Epidermal melanocyte (primary cell): ENCODE measurements around the gene DOCK1.
"Not testable (repeated sequence)": the region's sequence is repeated elsewhere in the genome, so short reads cannot be mapped to it uniquely, and the experiment has no call there.

Source experiments
- DNase-seq: peaks from one replicate; pipeline ENCODE4 v3.0.0; 2011; ENCODE audit warnings: low spot score; ENCODE audit not compliant: insufficient read length

DOCK1 gene

DNA sequence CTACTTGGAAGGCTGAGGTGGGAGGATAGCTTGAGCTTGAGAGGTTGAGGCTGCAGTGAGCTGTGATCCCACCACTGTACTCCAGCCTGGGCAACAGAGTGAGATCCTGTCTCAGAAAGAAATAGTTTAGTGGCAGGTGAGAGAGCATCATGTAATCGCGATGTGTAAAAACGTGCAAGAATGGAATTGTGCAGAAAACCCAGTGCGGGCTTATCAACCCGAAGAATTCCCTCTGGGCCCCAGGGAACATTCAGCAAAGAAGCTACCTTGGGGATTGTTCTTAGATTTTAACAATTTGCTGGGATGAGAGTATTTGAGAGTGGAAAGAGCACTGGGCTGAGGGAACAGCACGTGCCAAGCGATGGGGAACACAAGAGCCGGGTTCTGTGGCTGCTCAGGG, 398.5 kb downstream of the DOCK1 start:
- no peak for DNase-seq

DNA sequence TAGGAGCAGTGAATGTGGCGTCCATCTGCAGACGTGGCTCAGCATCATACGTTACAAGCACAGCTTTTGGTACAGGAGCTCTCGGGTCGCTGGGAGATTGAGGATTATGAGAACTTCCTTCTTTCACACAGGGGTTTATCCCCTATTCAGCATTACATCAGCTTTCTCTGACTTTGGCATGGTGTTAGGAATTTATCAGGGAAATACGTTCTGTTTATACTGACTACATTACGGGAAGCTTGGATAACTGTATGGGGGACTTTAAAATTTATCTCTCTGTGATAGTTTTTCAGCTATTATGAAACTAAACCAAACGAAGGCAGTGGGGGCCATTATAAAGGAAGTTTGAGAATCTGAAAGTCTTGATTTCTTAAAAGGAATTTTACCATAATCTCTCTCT, 401.3 kb downstream of the DOCK1 start:
- DNase-seq = no peak

DNA sequence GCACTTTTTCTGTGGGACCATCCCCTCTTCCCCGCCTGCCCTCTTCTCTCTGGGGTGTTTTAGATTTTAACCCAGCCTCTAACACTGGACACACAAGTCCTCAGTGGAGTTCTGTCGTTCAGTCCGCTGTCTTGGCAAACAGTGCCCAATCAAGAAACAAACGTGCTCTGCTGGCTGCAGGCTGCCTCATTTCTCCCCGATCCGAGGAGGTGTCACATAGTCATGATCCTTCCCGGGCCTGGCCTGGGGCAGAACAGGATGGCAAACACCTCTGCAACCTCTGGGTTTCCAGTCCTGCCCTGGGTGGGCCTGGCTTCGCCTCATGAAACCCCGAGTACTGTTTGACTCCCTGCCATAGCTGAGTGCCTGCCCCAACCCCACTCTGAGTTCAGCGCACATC, 402.1 kb downstream of the DOCK1 start:
- no peak for DNase-seq

DNA sequence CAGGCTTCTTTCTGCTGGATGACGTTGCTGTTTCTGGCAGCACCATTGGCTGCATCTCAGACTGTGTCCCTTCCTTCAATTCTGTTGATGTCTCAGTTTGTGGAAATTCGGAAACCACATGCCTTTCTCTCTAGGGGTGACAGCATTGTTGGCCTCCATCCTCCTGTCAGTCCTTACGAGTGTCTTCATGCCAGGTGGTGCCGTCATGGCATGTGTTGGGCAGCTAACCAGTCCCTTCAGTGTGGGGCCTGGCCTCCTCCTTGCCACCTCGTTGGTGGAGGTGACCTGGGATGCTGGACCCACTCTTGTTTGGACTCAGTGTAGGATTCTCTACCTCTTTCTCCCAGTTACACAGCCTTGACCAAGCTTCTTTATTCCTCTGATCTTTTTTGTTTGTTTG, 402.8 kb downstream of the DOCK1 start:
- DNase-seq = no peak

DNA sequence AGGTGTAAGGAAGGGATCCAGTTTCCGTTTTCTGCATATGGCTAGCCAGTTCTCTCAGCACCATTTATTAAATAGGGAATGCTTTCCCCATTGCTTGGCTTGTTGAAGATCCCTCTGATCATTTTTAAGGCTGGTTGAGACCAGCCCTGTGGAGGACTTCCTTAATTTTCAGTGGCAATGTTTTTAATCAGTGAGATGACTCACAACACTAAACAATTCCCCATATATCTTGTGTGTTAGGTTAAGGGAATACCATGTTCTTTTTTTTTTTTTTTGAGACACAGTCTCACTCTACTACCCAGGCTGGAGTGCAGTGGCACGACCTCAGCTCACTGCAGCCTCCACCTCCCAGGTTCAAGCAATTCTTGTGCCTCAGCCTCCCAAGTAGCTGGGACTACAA, 404.4 kb downstream of the DOCK1 start:
- not testable (repeated sequence) for DNase-seq

DNA sequence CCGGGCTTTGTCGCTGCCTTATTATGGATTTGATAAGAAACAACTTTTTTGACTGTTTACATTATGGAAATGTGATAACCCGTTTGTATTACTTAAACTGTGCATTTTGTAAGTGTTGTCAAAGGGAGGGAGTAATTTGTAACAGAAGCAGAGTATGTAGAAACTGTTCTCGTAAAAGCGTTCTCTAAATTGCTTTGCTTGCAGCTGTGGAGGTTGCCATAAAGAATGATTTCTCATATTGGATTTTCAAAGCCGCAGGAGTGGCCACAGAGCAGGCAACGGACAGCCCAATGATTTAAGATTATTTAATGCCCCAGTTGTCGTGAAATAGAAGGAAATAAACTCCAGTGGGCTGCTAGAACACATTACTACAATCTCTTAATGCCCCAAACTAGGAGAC, 405.2 kb downstream of the DOCK1 start:
- no peak for DNase-seq

DNA sequence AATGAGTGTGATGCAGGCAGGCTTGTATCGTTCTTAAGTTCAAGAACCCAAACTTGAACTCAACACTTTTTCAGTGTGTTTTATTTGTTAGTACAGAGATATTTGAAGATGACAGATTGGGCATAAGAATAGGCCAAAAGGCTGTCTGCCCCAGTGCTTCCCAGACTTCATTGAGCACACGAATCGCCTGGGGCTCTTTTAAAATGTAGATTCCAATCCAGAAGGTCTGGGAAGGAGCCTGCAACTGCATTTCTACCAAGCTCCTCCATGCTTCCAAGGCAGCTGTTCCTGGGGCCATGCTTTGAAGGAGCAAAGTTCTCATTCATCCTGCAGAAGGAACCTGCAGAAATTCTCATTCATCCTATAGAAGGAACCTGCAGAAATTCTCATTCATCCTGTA, 405.7 kb downstream of the DOCK1 start:
- DNase-seq = no peak

DNA sequence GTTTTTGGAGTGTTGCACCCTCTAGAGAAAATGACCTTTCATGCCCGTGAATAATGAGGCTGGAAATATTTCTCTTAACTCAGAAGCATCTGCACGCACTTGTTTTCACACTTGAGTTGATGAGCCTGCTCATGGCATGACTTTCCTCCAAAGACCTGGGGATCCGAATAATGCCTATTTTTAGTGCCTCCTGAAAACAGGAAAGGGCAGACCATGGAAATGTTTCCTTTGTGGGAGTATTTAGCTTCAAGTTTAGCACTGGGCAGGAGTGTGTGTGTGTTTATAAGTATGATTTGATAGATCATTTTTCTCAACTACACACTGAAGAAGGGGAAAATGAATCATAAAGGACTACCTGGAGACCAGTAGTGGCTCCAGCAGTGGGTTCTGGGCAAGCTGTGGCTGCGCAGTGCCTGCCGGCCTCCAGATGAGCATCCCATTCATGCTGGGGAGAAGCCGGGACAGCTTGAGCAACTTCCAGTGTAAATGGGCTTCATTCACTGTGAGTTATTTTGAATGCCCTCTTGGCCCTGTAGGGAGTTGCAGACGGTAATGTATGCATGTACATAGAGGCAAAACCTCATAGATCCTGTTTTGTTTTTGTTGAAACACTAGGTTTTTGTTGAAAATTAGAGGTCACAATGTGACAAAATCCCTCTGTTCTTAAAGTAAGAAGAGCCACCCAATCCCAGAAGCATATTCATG, 408.9 kb downstream of the DOCK1 start:
- no peak for DNase-seq

DNA sequence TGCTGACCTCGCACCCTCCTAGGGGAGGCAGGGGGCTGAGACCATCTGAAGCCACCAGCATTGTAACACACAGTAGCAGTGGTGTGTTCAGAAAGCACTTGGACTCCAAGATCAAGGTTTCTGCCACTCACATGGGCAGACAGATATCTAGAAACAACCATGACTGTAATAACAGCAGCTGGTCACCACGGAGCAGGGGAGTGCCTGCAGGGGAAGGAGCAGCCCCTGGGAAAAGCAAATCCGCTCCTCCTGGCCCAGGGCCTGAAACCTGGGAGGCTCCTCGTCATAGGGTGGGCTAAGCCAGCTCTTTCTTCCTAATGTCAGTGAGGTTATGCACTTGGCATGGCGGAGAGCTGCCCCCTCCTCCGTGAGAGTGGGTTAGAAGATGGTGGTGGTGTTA, 409.6 kb downstream of the DOCK1 start:
- DNase-seq = no peak

DNA sequence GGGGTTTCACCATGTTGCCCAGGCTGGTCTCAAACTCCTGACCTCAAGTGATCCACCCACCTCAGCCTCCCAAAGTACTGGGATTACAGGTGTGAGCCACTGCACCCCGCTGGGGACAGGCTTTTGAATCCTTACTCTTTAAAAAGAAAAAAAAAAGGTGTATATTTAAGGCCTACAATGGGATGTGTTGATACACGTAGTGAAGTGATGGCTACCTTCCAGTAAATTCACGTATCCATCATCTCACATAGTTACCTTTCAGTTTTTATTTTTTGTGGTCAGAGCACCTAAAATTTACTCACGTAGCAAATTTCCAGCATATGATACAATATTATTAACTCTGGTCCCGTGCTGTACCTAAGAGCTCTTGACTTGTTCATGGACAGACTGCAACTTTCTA, 410.7 kb downstream of the DOCK1 start:
- no peak for DNase-seq

DNA sequence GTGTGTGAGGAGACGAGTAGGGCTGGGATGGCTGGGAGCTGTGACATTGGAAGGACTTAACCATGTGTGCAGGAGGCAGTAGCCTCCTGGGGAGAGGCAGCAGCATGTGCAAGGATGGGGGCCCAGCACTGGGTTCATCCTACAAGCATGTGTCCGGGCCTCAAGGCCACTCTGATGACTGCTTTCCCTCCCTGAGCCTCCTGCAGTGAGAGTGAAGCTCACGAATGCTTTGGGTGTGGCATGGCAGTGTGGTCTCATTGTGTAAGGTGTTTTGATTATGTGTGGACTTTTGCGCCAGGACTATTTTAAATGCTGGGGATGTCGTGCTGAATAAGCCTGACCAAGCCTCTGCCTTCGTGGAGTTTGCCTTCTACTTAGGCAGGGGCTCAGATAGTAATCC, 413.2 kb downstream of the DOCK1 start:
- no peak for DNase-seq

DNA sequence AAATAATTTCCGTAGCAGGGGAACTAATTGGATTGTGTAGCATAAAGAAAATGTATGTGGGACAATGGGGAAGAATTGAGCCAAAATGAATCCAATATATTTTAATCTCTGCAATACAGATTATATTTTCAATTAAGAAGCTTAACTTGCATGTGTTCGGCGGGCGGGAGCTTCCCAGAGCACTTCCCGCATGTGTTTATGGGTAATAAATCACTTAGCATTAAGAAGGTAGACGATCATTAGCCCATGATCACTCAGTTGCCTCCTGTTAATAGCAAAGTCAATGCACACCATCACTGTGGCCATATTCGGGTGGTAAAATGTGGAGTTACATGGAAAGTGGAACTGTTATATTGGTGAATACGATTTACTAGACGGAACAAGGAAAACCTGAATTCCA, 414.0 kb downstream of the DOCK1 start:
- DNase-seq = no peak

DNA sequence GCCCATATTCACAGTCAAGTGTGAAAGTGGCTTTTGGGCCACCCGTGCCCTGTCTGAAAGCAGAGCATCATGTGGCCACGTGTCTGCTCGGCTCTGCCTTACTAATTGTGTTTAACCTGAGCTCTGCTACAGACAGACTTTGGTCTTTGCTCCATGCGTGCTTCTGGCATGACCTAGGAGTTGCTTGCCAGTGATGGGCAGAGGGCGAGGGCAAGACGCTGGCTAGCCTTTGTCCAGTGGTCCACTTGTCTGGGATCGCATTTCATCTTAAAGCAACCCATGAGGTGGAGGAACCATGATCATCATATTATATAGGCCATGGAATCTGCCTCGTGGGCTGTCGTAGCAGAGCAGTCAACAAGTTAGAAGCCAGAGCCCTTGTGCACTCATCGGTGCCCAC, 414.5 kb downstream of the DOCK1 start:
- no peak for DNase-seq

DNA sequence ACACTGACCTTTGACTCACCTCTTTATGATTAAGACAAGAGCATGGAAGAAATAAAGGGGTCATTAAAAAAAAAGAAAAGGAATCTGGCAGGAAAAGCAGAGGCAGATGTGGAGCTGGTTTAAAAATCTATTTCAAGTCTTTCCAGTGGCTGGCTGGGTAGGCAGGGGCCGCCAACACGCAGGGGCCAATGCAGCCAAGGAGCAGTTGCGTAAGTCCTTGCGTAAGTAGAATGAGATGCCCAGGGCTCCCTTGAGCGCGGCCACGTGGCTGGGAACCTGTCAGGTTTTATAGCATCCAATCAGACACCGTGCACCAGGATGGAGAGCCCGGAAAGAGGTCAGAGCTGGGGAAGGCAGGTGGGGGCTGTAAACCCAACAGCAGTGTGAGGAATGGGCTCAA, 414.9 kb downstream of the DOCK1 start:
- DNase-seq = no peak

DNA sequence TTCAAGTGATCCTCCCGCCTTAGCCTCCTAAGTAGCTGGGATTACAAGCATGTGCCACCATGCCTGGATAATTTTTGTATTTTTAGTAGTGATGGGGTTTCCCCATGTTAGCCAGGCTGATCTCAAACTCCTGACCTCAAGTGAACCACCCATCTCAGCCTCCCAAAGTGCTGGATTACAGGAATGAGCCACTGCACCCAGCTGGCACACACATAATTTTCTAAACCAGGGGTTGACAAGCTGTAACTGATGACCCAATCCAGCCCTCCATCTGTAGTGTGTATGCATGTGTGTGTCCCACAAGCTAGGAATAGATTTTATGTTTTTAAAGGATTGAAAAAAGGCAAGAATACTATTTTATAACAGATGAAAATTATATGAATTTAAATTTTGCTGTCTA, 417.1 kb downstream of the DOCK1 start:
- DNase-seq = no peak

DNA sequence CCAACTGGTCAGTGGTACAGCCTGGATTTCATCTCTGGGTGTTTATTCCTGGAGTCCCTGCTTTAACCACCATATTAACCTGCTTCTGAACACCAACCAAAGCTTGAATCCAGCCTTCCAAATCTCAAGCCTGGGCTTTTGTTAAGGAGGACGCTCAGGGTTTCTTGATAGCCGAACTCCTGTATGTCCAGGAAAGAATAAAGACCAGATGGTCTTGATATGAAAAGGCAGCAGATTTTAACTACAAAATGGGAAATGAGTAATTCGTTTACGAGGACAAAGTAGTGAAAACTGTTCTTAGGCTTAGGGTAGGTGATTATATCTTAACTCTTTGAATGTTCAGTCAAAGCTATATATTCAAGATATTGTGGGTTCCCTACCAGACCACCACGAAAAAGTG, 420.3 kb downstream of the DOCK1 start:
- no peak for DNase-seq

DNA sequence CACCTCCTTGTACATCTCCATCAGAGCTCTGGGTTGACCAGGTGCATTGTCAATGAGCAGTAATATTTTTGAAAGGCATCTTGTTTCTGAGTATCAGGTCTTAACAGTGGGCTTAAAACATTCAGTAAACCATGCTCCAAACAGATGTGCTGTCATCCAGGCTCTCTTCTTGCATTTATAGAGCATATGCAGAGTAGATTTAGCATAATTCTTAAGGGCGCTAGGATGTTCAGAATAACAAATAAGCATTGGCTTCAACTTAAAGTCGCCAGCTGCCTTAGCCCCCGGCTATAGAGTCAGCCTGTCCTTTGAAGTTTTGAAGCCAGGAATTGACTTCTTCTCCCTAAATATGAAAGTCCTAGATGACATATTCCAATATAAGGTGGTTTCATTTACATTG, 421.7 kb downstream of the DOCK1 start:
- DNase-seq = no peak

DNA sequence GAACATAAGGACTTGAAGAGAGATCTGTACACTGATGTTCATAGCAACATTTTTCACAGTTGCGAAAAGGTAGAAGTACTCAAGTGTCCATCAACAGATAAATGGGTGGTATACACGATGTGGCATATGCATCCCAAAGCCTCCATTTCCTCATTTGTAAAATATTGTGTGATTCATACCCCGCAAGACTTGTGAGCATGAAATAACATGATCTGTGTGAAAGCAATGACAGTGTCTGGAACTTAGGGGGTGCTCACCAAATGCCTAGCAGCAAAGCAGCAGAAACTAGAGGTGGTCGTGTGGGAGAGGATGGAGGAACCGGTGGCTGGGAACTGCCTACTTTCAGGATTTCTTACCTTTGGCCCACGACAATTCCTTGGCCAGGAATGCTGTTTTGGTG, 426.5 kb downstream of the DOCK1 start:
- DNase-seq = no peak

DNA sequence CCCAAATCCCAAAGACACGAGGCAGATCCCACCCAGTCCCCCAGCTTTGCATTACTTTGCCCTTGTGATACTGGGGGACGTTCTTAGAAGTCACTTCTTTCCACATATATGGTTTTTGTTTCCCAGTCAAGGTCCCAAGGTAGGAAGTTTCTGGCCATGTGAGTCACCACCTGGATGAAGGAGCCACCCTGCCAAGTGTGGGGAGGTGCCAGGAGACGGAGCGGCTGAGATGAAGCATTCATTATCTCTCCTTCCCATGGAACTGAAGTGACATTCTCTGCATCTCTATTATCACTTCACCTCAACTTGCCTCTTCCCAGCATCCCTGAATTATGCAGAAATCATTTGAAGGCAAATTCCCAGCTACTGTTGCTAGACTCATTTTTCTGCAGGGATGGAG, 427.4 kb downstream of the DOCK1 start:
- no peak for DNase-seq

DNA sequence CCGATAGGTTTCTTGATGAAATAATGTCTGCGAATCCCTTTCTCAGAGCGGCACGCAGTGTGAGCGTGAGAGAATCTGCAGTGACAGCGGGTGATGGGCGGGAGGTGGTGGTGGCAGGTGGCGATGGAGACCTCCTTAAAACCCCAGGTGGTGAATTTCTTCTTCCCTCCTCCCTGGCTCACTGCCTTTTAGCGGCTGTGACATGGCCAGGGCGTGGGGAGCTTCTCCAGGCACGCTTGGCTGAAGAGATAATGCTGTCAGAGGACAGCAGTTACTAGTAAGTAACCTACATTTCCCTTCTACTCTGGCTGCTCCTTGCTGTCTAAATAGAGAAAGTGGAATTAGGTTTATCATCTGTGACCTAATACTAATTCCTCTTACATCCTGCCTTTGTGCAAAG, 432.6 kb downstream of the DOCK1 start:
- no peak for DNase-seq

DNA sequence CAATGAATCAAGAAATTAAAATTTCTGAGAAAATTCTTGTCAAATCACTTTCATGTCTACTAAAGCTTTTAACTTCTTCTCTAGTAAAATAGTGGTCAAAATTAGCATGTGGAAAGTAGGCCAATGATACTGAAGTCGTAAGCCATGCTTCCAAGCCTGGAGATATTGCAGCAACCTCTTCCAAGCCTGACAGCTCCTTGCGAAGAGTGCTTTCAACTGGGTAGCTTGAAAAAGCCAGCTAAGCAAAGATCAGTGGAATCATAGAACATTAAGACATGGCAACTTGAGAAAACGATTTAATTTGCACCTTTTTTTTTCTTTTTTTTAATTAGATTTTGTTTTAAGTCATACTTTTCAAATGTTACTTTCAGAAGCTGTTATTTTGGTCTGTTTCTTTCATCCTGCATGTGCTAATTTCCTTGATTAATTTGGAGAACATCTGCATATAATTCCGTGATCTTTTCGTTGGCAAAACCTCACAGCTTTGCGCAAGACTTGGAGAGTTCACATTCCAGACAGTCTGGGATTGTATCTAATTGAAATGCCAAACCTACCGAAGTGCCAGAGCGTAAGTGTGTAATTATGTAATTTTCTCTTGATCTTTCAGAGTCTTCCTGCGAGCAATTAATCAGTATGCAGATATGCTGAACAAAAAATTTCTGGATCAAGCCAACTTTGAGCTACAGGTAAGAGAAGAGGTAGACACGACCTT, 433.3 kb downstream of the DOCK1 start:
- no peak for DNase-seq

DNA sequence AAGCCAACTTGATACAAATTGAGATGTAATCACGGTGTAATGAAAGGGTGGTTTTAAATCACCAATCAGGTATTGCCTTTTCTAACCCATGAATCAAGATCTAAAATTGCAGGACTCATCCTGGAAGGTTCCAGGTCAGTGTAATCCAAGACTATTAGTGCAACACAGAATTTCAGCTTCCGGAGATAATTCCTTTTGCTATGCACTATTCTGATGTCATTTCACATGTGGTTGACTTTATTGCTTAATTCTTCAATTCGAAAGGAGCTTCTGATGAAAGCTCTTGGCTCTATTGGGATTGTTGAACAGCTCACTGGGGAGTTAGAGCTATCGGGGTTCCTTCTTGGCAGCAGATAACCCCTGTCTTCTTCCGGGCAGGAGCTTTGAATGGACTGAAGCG, 438.6 kb downstream of the DOCK1 start:
- no peak for DNase-seq

DNA sequence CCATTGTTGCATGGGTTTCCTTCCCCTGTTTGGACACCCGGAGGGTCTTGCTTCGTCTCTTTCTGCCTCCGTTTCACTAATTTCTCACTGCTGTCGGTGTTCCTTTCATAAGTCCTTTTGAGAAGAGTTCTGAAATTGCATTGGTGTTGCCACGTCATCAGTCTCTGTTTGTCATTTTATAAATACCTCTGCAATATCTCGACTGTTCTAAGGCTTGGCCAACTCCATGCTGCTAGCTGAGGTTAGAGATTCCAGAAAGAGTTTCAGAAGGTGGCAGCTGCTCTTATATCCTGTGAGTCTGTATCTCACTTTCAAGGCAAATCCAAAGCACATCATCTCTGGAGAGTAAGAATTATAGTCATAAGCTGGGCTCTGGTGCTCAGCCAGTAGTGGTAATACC, 439.1 kb downstream of the DOCK1 start:
- DNase-seq = no peak
